ENCODE data around the gene FAM171A2.
A peak's percentile ranks its signal among the peaks of the same experiment; 100 is the strongest.

FAM171A2 gene

GRCh38 chr17:44324092-44324570 is 39.5 kb downstream of the FAM171A2 start:
- Histone ChIP-seq H3K4me3 (ENCODE audit: low read length) (peak overlapping the region; percentile 78), H3K9me2 (replicated peaks; ENCODE audit: control insufficient read depth, low read length) (no peaks in the 10 kb centered on the region), H3K9me3 (ENCODE audit: control insufficient read depth, insufficient read depth, low read length) (no peaks in the 10 kb centered on the region), H3K79me2 (ENCODE audit: control insufficient read depth, low read length) (peaks cover 40% of the 10 kb centered on the region), H3K27ac (ENCODE audit: low read depth, low read length) (peak overlapping the region; percentile 23; the same call in 1 of the 2 replicates), H3K36me3 (ENCODE audit: control insufficient read depth, low read length) (peaks cover 43% of the 10 kb centered on the region), H4K20me1 (ENCODE audit: control insufficient read depth, insufficient read depth, low read depth, low read length) (no peaks in the 10 kb centered on the region), H3K27me3 (ENCODE audit: control insufficient read depth, low read length) (no peaks in the 10 kb centered on the region), H3K4me2 (ENCODE audit: low read length) (peak overlapping the region; percentile 84), H3K4me1 (ENCODE audit: control insufficient read depth, low read length) (peaks cover 46% of the 10 kb centered on the region), H3F3A (ENCODE audit: control insufficient read depth, insufficient read depth) (peaks cover 22% of the 10 kb centered on the region)
- TF ChIP-seq CTCF (IDR thresholded peaks at IDR 0.05; ENCODE audit: low read depth, low read length, poor library complexity, severe bottlenecking), result no peak

- Histone ChIP-seq H3K4me3 (ENCODE audit: low read length) (peak overlapping the region; percentile 78), H3K4me2 (ENCODE audit: low read length) (peak overlapping the region; percentile 84), H4K20me1 (ENCODE audit: control insufficient read depth, insufficient read depth, low read depth, low read length) (no peaks in the 10 kb centered on the region), H3K9me3 (ENCODE audit: control insufficient read depth, insufficient read depth, low read length) (no peaks in the 10 kb centered on the region), H3F3A (ENCODE audit: control insufficient read depth, insufficient read depth) (peaks cover 18% of the 10 kb centered on the region), H3K27me3 (ENCODE audit: control insufficient read depth, low read length) (no peaks in the 10 kb centered on the region), H3K27ac (ENCODE audit: low read depth, low read length) (no peak overlapping the region), H3K9me2 (replicated peaks; ENCODE audit: control insufficient read depth, low read length) (no peaks in the 10 kb centered on the region), H3K79me2 (ENCODE audit: control insufficient read depth, low read length) (peaks cover 40% of the 10 kb centered on the region), H3K4me1 (ENCODE audit: control insufficient read depth, low read length) (peaks cover 40% of the 10 kb centered on the region), H3K36me3 (ENCODE audit: control insufficient read depth, low read length) (peaks cover 44% of the 10 kb centered on the region)
- no peak for TF ChIP-seq CTCF (IDR thresholded peaks at IDR 0.05; ENCODE audit: low read depth, low read length, poor library complexity, severe bottlenecking)
- TF ChIP-seq EZH2phosphoT487 (IDR thresholded peaks at IDR 0.05; ENCODE audit: borderline replicate concordance, low read length), result no peak
These were observed 40.1 kb downstream of the FAM171A2 start for GRCh38 chr17:44323359-44324091.

- H3K9me3 ChIP-seq (ENCODE audit: control insufficient read depth, insufficient read depth, low read length), result no peaks in the 10 kb centered on the region
- no peak overlapping the region for H3K4me3 ChIP-seq (ENCODE audit: low read length)
- peaks cover 46% of the 10 kb centered on the region for H3K36me3 ChIP-seq (ENCODE audit: control insufficient read depth, low read length)
- H3K4me2 ChIP-seq (ENCODE audit: low read length), result no peak overlapping the region
- no peaks in the 10 kb centered on the region for H3K27me3 ChIP-seq (ENCODE audit: control insufficient read depth, low read length)
- peaks cover 37% of the 10 kb centered on the region for H3K79me2 ChIP-seq (ENCODE audit: control insufficient read depth, low read length)
- H3K9me2 ChIP-seq (replicated peaks; ENCODE audit: control insufficient read depth, low read length), result no peaks in the 10 kb centered on the region
- peaks cover 3% of the 10 kb centered on the region; the same call in 1 of the 2 replicates for H4K20me1 ChIP-seq (ENCODE audit: control insufficient read depth, insufficient read depth, low read depth, low read length)
- H3F3A ChIP-seq (ENCODE audit: control insufficient read depth, insufficient read depth), result peaks cover 9% of the 10 kb centered on the region
- TF ChIP-seq CTCF (IDR thresholded peaks at IDR 0.05; ENCODE audit: low read depth, low read length, poor library complexity, severe bottlenecking) (no peak), EZH2phosphoT487 (IDR thresholded peaks at IDR 0.05; ENCODE audit: borderline replicate concordance, low read length) (no peak)
- no peak overlapping the region for H3K27ac ChIP-seq (ENCODE audit: low read depth, low read length)
- peaks cover 28% of the 10 kb centered on the region for H3K4me1 ChIP-seq (ENCODE audit: control insufficient read depth, low read length)
These were observed 41.3 kb downstream of the FAM171A2 start for GRCh38 chr17:44322236-44322895.
